Measurements from ENCODE around the gene ERC2.

GRCh38 chr3:56404884-56405283 is 63.4 kb downstream of the ERC2 start:
- no peak for TF ChIP-seq CTCF (conservative IDR thresholded peaks at IDR 0.05 in 1 of 2, IDR thresholded peaks at IDR 0.05 in 1 of 2; ENCODE audit: low read depth in 1 of 2, low read length in 2 of 2)
- no peak for TF ChIP-seq EZH2 (IDR thresholded peaks at IDR 0.05; ENCODE audit: low read length, missing control alignments)

Measured in fibroblast of lung (primary cell).